GM18861 (cell line): ENCODE data around the gene SEC14L3.
A peak's percentile ranks its signal among the peaks of the same experiment; 100 is the strongest.

Experiments
- ATAC-seq: cut with Tn5 transposase; IDR thresholded peaks from one replicate; pipeline ENCODE4 v1.9.1; 2021; ENCODE audit not compliant: unreplicated experiment

Gene SEC14L3

GRCh38 chr22:30423959-30424533, 47.8 kb downstream of the SEC14L3 start:
- ATAC-seq, result peak; percentile 75

- ATAC-seq, result peak; percentile 16
Measured at GRCh38 chr22:30423301-30423958, 48.4 kb downstream of the SEC14L3 start.

GRCh38 chr22:30422481-30423300, 49.1 kb downstream of the SEC14L3 start:
- no peak for ATAC-seq

- no peak for ATAC-seq
Measured at GRCh38 chr22:30421695-30422480, 49.9 kb downstream of the SEC14L3 start.

- no peak for ATAC-seq
Measured at GRCh38 chr22:30420347-30421125, 51.3 kb downstream of the SEC14L3 start.

GRCh38 chr22:30416837-30417236, 55.0 kb downstream of the SEC14L3 start:
- no peak for ATAC-seq

- no peak for ATAC-seq
Measured at GRCh38 chr22:30416403-30416802, 55.4 kb downstream of the SEC14L3 start.

- no peak for ATAC-seq
Measured at GRCh38 chr22:30414525-30415047, 57.2 kb downstream of the SEC14L3 start.

GRCh38 chr22:30413745-30414524, 57.9 kb downstream of the SEC14L3 start:
- no peak for ATAC-seq

GRCh38 chr22:30413001-30413400, 58.8 kb downstream of the SEC14L3 start:
- no peak for ATAC-seq

- no peak for ATAC-seq
Measured at GRCh38 chr22:30411780-30412179, 60.0 kb downstream of the SEC14L3 start.
